A549 (cell line): Measurements from ENCODE around the gene MSRB3. TPM values are rescaled to one million over a fixed set of nuclear protein-coding genes. Genes with fewer than 3 reads are reported as not detected.

Experiments used
- ATAC-seq, 2 experiments: fragments of 200-7000 bp in 1 of 2; fragments of >200 bp in 1 of 2; cut with Nextera tagmentation in 1 of 2; cut with Tn5 transposase in 1 of 2; 3 replicates each; pipeline versions ENCODE4 v1.8.0 to v1.9.1; 2018 to 2020; ENCODE audit warnings: mild to moderate bottlenecking in 1 of 2, moderate library complexity in 1 of 2
- CTCF ChIA-PET: fragments of 300-600 bp; sonication (Branson Sonifier 250); formaldehyde crosslinking; extraction: SDS; loops from one replicate; lab custom pipeline; 2021; ENCODE audit warnings: antibody characterized with exemption, inconsistent platforms; lab: Yijun Ruan, JAX
- POLR2A ChIA-PET: fragments of 350-600 bp; formaldehyde crosslinking; extraction: SDS; loops from one replicate; lab custom pipeline; 2021; ENCODE audit warnings: antibody characterized with exemption, inconsistent platforms; lab: Yijun Ruan, JAX
- DNase-seq, 2 experiments: peaks; one replicate each; pipeline versions ENCODE4 v3.0.0 to v3.0.0-alpha.2; 2011 to 2016; ENCODE audit warnings: low read depth in 1 of 2, low spot score in 1 of 2
- FAIRE-seq: peaks from 2 replicates; lab custom pipeline; 2011; peaks lifted over from hg19 to GRCh38; lab: Jason Lieb, UNC
- H3K27ac ChIP-seq, 2 experiments: fragments of >200 bp; sonication (Bioruptor Twin); formaldehyde crosslinking; 3 replicates each; pipeline ENCODE4 v1.5.1; 2016 to 2017
- H3K4me1 ChIP-seq: fragments of >200 bp; sonication (Bioruptor Twin); formaldehyde crosslinking; 3 replicates; pipeline ENCODE4 v1.6.1; 2016
- H3K4me2 ChIP-seq: fragments of >200 bp; sonication (Bioruptor Twin); formaldehyde crosslinking; 3 replicates; pipeline ENCODE4 v1.6.1; 2016
- H3K4me3 ChIP-seq: fragments of >200 bp; sonication (Bioruptor Twin); formaldehyde crosslinking; 3 replicates; pipeline ENCODE4 v1.5.1; 2016
- H3K9me3 ChIP-seq: fragments of >200 bp; sonication (Bioruptor Twin); formaldehyde crosslinking; 3 replicates; pipeline ENCODE4 v1.6.1; 2016
- BCL3 ChIP-seq: fragments of >200 bp; sonication (Bioruptor Twin); formaldehyde crosslinking; IDR thresholded peaks from 3 replicates; pipeline ENCODE4 v1.6.1; 2016
- CEBPB ChIP-seq, 2 experiments: fragments of >200 bp in 1 of 2; sonication (Bioruptor Twin) in 1 of 2; formaldehyde crosslinking in 1 of 2; IDR thresholded peaks; 2 replicates each; pipeline ENCODE4 v1.6.1; 2012 to 2016
- CHD2 ChIP-seq: fragments of 150-350 bp; IDR thresholded peaks from 2 replicates; pipeline ENCODE4 v1.6.1; 2014; ENCODE audit warnings: low read length; ENCODE audit not compliant: partially characterized antibody
- E2F6 ChIP-seq: IDR thresholded peaks from 2 replicates; pipeline ENCODE4 v1.6.1; 2012; ENCODE audit warnings: low read depth, borderline replicate concordance
- EHF ChIP-seq: fragments of 250-450 bp; sonication (Bioruptor Pico); IDR thresholded peaks from 2 replicates; pipeline ENCODE4 v1.5.0; 2020; ENCODE audit warnings: mild to moderate bottlenecking
- ELK1 ChIP-seq: fragments of 150-350 bp; IDR thresholded peaks from 2 replicates; pipeline ENCODE4 v1.6.1; 2014; ENCODE audit warnings: low read depth, mild to moderate bottlenecking, low read length
- EP300 ChIP-seq, 2 experiments: fragments of >200 bp; sonication (Bioruptor Twin); formaldehyde crosslinking; IDR thresholded peaks; 2 replicates in 1 of 2; 3 replicates in 1 of 2; pipeline ENCODE4 v1.6.1; 2016 to 2017
- ESRRA ChIP-seq: fragments of 150-350 bp; IDR thresholded peaks from 2 replicates; pipeline ENCODE4 v1.6.1; 2014; ENCODE audit warnings: mild to moderate bottlenecking, low read length, borderline replicate concordance
- HDAC2 ChIP-seq: fragments of 200-600 bp; sonication (generic); IDR thresholded peaks from 2 replicates; pipeline ENCODE4 v1.6.1; 2016
- HES2 ChIP-seq: fragments of >200 bp; sonication (Bioruptor Twin); formaldehyde crosslinking; IDR thresholded peaks from 2 replicates; pipeline ENCODE4 v1.6.1; 2016
- HOXA7 ChIP-seq: fragments of 250-450 bp; sonication (Bioruptor Pico); IDR thresholded peaks from 2 replicates; pipeline ENCODE4 v1.5.0; 2020; ENCODE audit warnings: mild to moderate bottlenecking, moderate library complexity
- HOXB13 ChIP-seq: fragments of 250-450 bp; sonication (Bioruptor Pico); IDR thresholded peaks from 2 replicates; pipeline ENCODE4 v1.5.0; 2020; ENCODE audit warnings: low read depth, mild to moderate bottlenecking, moderate library complexity
- JUNB ChIP-seq: fragments of >200 bp; sonication (Bioruptor Twin); formaldehyde crosslinking; IDR thresholded peaks from 2 replicates; pipeline ENCODE4 v1.6.1; 2016
- KDM5A ChIP-seq: fragments of 200-600 bp; sonication (generic); IDR thresholded peaks from 2 replicates; pipeline ENCODE4 v1.6.1; 2016; ENCODE audit warnings: antibody characterized with exemption, mild to moderate bottlenecking
- MAZ ChIP-seq: fragments of 150-350 bp; IDR thresholded peaks from 2 replicates; pipeline ENCODE4 v1.6.1; 2014; ENCODE audit warnings: antibody characterized with exemption, low read depth, low read length, borderline replicate concordance
- MYC ChIP-seq: IDR thresholded peaks from 2 replicates; pipeline ENCODE4 v1.6.1; 2012; ENCODE audit warnings: mild to moderate bottlenecking, inconsistent platforms, low read length, improper control_type of control experiment, borderline replicate concordance
- NFE2L2 ChIP-seq: fragments of 150-350 bp; conservative IDR thresholded peaks from 2 replicates; pipeline ENCODE4 v1.6.1; 2014; ENCODE audit warnings: low read length
- PBX3 ChIP-seq: IDR thresholded peaks from 2 replicates; pipeline ENCODE4 v1.6.1; 2012
- PHF8 ChIP-seq: fragments of 200-600 bp; sonication (generic); IDR thresholded peaks from 2 replicates; pipeline ENCODE4 v1.6.1; 2016; ENCODE audit warnings: low read depth, mild to moderate bottlenecking, antibody characterized with exemption, moderate library complexity, borderline replicate concordance
- POLR2A ChIP-seq: IDR thresholded peaks from 2 replicates; pipeline ENCODE4 v1.6.1; 2012; ENCODE audit warnings: mild to moderate bottlenecking, low read length
- RAD21 ChIP-seq, 2 experiments: fragments of >200 bp in 1 of 2; sonication (Bioruptor Twin) in 1 of 2; formaldehyde crosslinking in 1 of 2; IDR thresholded peaks in 1 of 2; conservative IDR thresholded peaks in 1 of 2; 2 replicates in 1 of 2; 3 replicates in 1 of 2; pipeline ENCODE4 v1.6.1; 2012 to 2018; ENCODE audit warnings: inconsistent platforms in 1 of 2
- RNF2 ChIP-seq: fragments of 200-600 bp; sonication (generic); IDR thresholded peaks from 2 replicates; pipeline ENCODE4 v1.6.1; 2016; ENCODE audit warnings: low read depth, mild to moderate bottlenecking, antibody characterized with exemption, moderate library complexity, borderline replicate concordance
- SMC3 ChIP-seq: fragments of >200 bp; sonication (Bioruptor Twin); formaldehyde crosslinking; IDR thresholded peaks from 3 replicates; pipeline ENCODE4 v1.6.1; 2018; ENCODE audit warnings: inconsistent platforms
- USF2 ChIP-seq: fragments of 450-650 bp; IDR thresholded peaks from 2 replicates; pipeline ENCODE4 v1.6.1; 2014; ENCODE audit warnings: antibody characterized with exemption
- ZC3H11A ChIP-seq: fragments of 450-650 bp; IDR thresholded peaks from 2 replicates; pipeline ENCODE4 v1.6.1; 2014; ENCODE audit warnings: antibody characterized with exemption, mild to moderate bottlenecking
- ZFP36 ChIP-seq: fragments of 450-650 bp; IDR thresholded peaks from 2 replicates; pipeline ENCODE4 v1.6.1; 2014; ENCODE audit warnings: borderline replicate concordance; ENCODE audit not compliant: partially characterized antibody
- WGBS: methylation state at CpG from one replicate; pipeline ENCODE4 v1.1.6; 2017; ENCODE audit errors: missing lambda C conversion rate; 5-methylcytosine and 5-hydroxymethylcytosine counted together
- polyA plus RNA-seq, 4 experiments: library from polyadenylated mRNA; depleted of rRNA in 3 of 4; stranded (reverse); fragments of >200 nt; fragmentation: RNase III in 1 of 4; extraction: RNeasy Plus Mini Kit Qiagen cat#74134 plus additional on column Dnase treatment in 1 of 4; gene quantifications; 2 replicates in 3 of 4; 3 replicates in 1 of 4; pipeline ENCODE4 v1.2.3, GENCODE V29; 2011 to 2017

MSRB3 gene
- polyA plus RNA-seq, 2 of the 4 experiments (the other 2 are of a cell fraction): 25.2 to 46.1 TPM

GRCh38 chr12:65474831-65475230 is 196.3 kb downstream of the MSRB3 start:
- no peaks in the 10 kb centered on the region for H3K9me3 ChIP-seq

GRCh38 chr12:65477721-65478120 is 199.2 kb downstream of the MSRB3 start:
- Histone ChIP-seq H3K27ac (no peak overlapping the region), H3K4me1 (no peaks in the 10 kb centered on the region), H3K4me2 (no peak overlapping the region), H3K9me3 (peaks cover under 1% of the 10 kb centered on the region; the same call in 2 of the 3 replicates), H3K4me3 (no peak overlapping the region)
- ATAC-seq (no peak), FAIRE-seq (no peak), DNase-seq (no peak)
- TF ChIP-seq HOXB13 (CRISPR knock-in tag) (no peak), KDM5A (no peak), MYC (no peak), ESRRA (no peak), HOXA7 (CRISPR knock-in tag) (no peak), MAZ (no peak), CEBPB (IDR thresholded peaks at IDR 0.05) (no peak), BCL3 (no peak), USF2 (no peak), EP300 (IDR thresholded peaks at IDR 0.05) (no peak), PHF8 (no peak), CHD2 (no peak), JUNB (no peak), ZC3H11A (no peak), POLR2A (no peak), ELK1 (no peak), RNF2 (no peak), HDAC2 (no peak)
- POLR2A ChIA-PET: no interaction called here
- CTCF ChIA-PET: no interaction called here

More at GRCh38 chr12:65474831-65475230, 196.3 kb downstream of the MSRB3 start:
- no peak for DNase-seq
- ChIA-PET CTCF (no interaction called here), POLR2A (no interaction called here)
- Histone ChIP-seq H3K27ac (no peak overlapping the region), H3K4me2 (no peak overlapping the region), H3K4me1 (no peaks in the 10 kb centered on the region), H3K4me3 (no peak overlapping the region)
- peak; percentile 13 for FAIRE-seq
- WGBS: 86% methylated on average over 6 of the region's 6 CpGs
- ATAC-seq: no peak
- no peak for TF ChIP-seq EHF (CRISPR knock-in tag)
- TF ChIP-seq SMC3: no peak
- no peak for TF ChIP-seq HOXB13 (CRISPR knock-in tag)
- TF ChIP-seq RAD21 (conservative IDR thresholded peaks at IDR 0.05 in 1 of 2, IDR thresholded peaks at IDR 0.05 in 1 of 2): no peak
- TF ChIP-seq NFE2L2: no peak
- no peak for TF ChIP-seq E2F6
- no peak for TF ChIP-seq PBX3
- TF ChIP-seq HES2: no peak
- TF ChIP-seq ZFP36: no peak
